Large intestine (tissue), 3 donors: Measurements from ENCODE around the gene NELFCD. TPM values are rescaled to one million over a fixed set of nuclear protein-coding genes. Genes with fewer than 3 reads are reported as not detected.
A peak's percentile ranks its signal among the peaks of the same experiment; 100 is the strongest.

Source experiments
- DNase-seq, 2 donors: peaks; one replicate each; pipeline versions ENCODE4 v3.0.0 to v3.0.0-alpha.2; 2013
- H3K27ac ChIP-seq: one replicate; pipeline ENCODE4 v1.5.1; 2013; ENCODE audit warnings: low read length
- H3K27me3 ChIP-seq: 2 replicates; pipeline ENCODE4 v1.6.1; 2013; ENCODE audit warnings: low read length; ENCODE audit not compliant: control insufficient read depth, insufficient read depth
- H3K36me3 ChIP-seq: 2 replicates; pipeline ENCODE4 v1.6.1; 2013; ENCODE audit warnings: low read length; ENCODE audit not compliant: control insufficient read depth, insufficient read depth
- H3K4me1 ChIP-seq: one replicate; pipeline ENCODE4 v1.6.1; 2013; ENCODE audit warnings: low read length; ENCODE audit not compliant: control insufficient read depth, insufficient read depth
- H3K4me3 ChIP-seq: one replicate; pipeline ENCODE4 v1.5.1; 2013; ENCODE audit warnings: low read length
- H3K9me3 ChIP-seq: one replicate; pipeline ENCODE4 v1.6.1; 2013; ENCODE audit warnings: mild to moderate bottlenecking, low read depth, low read length, moderate library complexity; ENCODE audit not compliant: control insufficient read depth
- WGBS: methylation state at CpG from one replicate; pipeline ENCODE4 v1.1.5; 2013; ENCODE audit warnings: low lambda C conversion rate; ENCODE audit not compliant: insufficient coverage; 5-methylcytosine and 5-hydroxymethylcytosine counted together
- polyA plus RNA-seq: library from polyadenylated mRNA; unstranded; fragments of 120-200 nt; gene quantifications from one replicate; pipeline ENCODE4 v1.2.1, GENCODE V29; 2013

Gene NELFCD
- polyA plus RNA-seq, 1 donor, result 82.0 TPM

DNA sequence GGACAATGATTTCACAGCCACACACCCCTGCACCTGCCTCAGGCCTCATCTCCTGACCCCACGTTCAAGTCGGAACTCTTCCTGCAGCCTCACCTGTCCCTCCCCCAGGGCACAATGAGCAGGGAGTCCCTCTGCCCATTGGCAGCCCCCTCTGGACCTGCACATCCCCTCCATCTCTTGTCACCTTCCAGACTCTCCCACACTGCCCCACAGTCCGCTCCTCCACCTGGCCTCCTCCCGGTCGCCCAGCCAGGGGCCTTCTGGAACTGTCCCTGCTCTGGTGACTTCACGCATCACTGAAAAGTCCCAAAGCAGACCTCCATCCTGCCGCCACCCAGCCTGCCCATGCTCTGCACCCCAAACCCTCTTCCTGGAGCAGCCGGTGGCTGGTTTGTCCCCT is 21.3 kb downstream of the NELFCD start:
- no CpG with 5 or more reads among the region's 8 CpGs for WGBS
- no peak for DNase-seq
- Histone ChIP-seq H3K4me3 (no peak overlapping the region), H3K4me1 (peaks cover 11% of the 10 kb centered on the region), H3K9me3 (no peaks in the 10 kb centered on the region), H3K36me3 (peaks cover 33% of the 10 kb centered on the region), H3K27ac (no peak overlapping the region), H3K27me3 (no peaks in the 10 kb centered on the region)

DNA sequence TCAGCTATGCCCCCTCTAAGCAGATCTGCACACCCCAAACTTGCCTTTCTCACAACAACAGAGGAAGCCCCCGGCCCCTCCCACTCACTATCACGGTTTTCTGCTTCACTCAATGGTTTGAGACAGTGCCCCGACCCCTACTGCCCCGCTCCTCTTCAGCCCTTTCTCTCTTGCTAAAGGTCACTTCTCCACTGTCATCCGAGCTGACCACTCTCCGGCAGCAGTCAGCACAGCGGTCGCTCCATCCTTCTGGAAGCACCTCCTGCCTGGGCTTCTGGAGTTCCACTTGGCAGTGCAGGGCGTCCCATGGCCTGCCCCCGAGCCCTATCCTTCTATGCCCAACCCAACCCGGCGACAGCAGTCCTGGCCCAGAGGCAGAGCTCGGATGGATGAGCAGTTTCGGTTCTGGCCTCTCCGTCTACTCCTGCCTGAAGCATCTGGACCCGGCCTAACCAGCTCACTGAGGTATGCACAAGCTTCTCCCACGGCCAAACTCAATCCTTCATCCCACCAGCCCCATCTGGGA is 21.9 kb downstream of the NELFCD start:
- no peaks in the 10 kb centered on the region for H3K9me3 ChIP-seq
- H3K27ac ChIP-seq, result no peak overlapping the region
- H3K36me3 ChIP-seq, result peaks cover 28% of the 10 kb centered on the region
- H3K4me3 ChIP-seq, result no peak overlapping the region
- no peak for DNase-seq
- no peaks in the 10 kb centered on the region for H3K27me3 ChIP-seq
- H3K4me1 ChIP-seq, result peaks cover 11% of the 10 kb centered on the region
- 42% methylated on average over 2 of the region's 17 CpGs for WGBS

DNA sequence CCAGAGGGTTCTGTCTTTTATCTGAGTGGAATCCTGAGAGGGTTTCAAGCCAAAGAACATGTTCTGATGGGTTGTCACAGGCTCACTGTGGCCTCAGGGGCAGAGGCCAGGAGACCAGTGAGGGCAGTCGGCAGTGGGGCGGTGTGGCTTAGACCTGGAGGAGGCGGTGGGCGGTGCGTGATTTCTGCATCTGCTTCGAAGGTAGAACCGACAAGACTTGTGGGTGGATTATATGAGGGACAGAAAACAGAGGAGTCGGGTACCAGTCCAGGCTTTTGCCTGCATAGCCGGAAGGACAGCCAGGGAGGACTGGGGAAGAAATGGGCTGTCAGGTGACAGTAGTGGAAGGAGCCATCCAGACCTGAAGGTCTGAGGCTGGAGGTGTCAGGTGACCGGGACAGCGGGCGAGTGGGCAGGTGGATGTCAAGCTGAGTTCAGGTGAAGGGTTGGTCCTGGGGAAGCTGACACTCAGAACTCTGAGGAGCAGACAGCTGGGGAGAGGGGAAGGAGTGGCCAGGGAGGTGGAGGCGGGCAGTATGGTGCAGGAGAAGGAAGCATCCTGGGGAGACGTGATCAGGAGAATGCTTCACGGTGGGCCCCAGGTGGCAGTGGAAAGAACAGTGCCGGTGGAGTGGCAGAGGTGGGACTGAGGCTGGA is 22.9 kb downstream of the NELFCD start:
- no peak overlapping the region for H3K4me3 ChIP-seq
- DNase-seq, result no peak

DNA sequence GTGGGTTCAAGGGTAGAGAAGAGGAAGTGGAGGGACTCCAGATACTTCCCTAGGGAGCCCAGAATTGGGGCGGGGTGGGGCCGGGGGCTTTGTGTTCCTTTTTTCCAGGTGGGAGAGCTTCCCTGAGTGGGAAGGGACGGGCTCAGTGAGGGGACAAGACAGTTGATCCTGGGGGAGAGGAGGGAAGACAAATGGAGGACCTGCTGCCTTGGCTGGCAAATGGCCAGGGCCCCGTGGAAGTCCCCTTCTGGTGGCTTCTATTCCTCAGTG is 23.4 kb downstream of the NELFCD start:
- Histone ChIP-seq H3K27ac (no peak overlapping the region), H3K27me3 (no peaks in the 10 kb centered on the region), H3K4me1 (peaks cover 11% of the 10 kb centered on the region), H3K4me3 (no peak overlapping the region), H3K9me3 (no peaks in the 10 kb centered on the region), H3K36me3 (peaks cover 16% of the 10 kb centered on the region)
- WGBS, result no CpG with 5 or more reads among the region's 4 CpGs
- DNase-seq, result no peak

More for the DNA sequence above, 22.9 kb downstream of the NELFCD start:
- Histone ChIP-seq H3K4me1 (peaks cover 11% of the 10 kb centered on the region), H3K9me3 (no peaks in the 10 kb centered on the region), H3K27ac (no peak overlapping the region), H3K36me3 (peaks cover 19% of the 10 kb centered on the region), H3K27me3 (no peaks in the 10 kb centered on the region)
- WGBS, result 93% methylated on average over 3 of the region's 16 CpGs

DNA sequence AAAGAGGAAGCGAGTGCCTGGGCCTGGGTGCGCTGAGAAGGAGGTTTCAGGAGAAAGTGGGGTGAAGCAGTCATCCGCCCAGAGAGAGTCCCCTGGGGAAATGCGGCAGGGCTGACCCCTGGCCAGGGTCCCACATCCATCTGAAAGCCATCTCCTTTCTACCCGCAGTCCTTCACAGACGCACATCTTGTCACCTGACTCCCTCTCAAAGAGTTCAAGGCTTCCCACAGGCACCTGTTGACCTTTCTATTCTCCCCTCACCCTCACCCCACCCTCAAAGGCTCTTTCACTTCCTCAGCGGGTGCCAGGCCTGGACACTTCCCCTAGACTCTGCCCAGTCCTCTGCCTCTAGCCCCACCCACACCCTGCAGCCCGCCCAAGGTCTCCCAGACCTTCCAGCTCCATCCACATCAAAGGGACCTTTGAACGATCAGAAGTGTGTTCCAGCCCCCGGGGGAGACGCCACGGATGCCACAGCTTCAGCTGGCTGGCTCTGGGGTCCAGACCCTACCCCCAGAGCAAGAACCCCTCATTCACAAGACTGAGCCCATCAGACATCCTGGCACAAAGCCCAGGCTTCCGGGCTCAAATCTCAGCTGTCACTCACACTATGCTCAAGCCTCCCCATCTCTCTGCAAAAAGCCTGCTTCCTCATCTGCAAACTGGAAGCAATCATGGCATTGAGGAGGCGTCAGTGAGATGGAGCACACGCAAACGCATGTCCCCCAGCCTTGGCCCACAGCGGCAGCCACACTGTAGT is 23.9 kb downstream of the NELFCD start:
- Histone ChIP-seq H3K27me3 (no peaks in the 10 kb centered on the region), H3K4me3 (no peak overlapping the region), H3K9me3 (no peaks in the 10 kb centered on the region), H3K27ac (no peak overlapping the region), H3K4me1 (peaks cover 11% of the 10 kb centered on the region), H3K36me3 (peaks cover 15% of the 10 kb centered on the region)
- no CpG with 5 or more reads among the region's 17 CpGs for WGBS
- peak; percentile 35 to 65 for DNase-seq

DNA sequence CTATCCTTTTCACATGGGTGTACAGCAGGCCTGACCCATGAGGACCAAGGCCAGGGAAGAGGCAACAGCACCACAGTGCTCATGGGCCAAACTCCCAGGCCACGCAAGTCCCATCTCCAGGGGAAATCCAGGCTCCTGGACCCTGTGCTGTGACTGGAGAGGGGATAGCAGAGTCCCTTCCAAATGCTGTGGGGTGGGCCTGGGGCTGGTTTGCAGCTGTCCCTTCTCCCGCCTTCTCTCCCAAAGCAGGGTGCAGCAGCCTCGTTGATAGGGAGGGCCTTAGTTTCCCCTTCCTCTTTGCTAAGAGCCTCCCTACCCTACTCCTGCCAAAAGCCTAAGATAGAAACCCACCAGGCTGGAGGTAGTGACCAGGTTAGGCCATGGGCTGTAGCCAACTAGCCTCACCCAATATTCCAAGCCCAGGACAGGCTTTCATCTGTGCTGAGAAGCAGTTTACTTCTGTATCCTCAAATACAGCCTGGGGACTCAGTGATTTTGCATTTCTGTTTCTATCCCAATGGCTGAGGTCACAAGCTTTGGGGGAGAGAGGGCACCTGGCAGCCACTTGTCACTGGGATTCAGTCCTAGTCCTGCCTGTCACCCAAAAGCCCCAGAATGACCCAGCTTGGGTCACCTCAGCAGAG is 24.6 kb downstream of the NELFCD start:
- peaks cover 11% of the 10 kb centered on the region for H3K36me3 ChIP-seq
- WGBS, result no CpG with 5 or more reads among the region's 3 CpGs

DNA sequence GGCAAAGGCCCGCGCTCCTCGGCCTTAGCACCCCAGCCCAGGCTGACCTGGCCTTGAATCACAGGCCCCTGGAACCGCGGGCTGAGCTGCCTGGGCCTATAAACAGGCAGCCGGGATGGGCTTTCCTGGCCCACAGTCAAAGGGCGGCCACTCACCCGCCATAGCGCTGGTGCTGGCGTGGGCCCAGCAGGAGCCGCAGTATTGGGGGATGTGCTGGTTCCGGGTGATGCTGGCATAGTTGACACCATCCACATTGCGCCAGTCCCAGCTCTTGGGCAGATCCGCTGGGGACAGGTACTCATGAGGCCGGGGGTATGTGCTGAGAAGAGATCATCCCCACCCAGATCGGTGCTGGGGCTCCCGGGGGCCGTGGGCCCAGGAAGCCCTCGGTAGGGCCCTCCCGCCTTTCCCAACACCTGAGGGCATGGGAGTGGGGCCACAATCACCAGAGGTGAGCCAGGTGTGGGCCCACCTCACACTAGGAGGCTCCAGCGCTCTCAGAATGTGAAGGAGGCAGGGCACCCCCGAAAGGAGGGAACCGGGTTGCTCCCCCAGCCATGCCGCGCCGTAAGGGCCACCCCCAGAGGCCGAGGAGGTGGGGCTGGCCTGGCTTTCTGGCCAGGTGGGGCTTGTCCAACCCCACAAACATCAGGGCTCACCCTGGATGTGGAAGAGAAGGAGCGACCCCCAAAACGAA is 25.3 kb downstream of the NELFCD start:
- H3K27ac ChIP-seq, result peak overlapping the region; percentile 15
- H3K4me3 ChIP-seq, result peak overlapping the region; percentile 67
- DNase-seq, result no peak
- WGBS, result no CpG with 5 or more reads among the region's 29 CpGs
- no peaks in the 10 kb centered on the region for H3K9me3 ChIP-seq
- peaks cover 11% of the 10 kb centered on the region for H3K4me1 ChIP-seq
- no peaks in the 10 kb centered on the region for H3K27me3 ChIP-seq
- peaks cover 6% of the 10 kb centered on the region for H3K36me3 ChIP-seq

More for the DNA sequence above, 24.6 kb downstream of the NELFCD start:
- Histone ChIP-seq H3K9me3 (no peaks in the 10 kb centered on the region), H3K27ac (no peak overlapping the region), H3K4me3 (peak overlapping the region; percentile 67), H3K27me3 (no peaks in the 10 kb centered on the region), H3K4me1 (peaks cover 11% of the 10 kb centered on the region)
- no peak for DNase-seq

DNA sequence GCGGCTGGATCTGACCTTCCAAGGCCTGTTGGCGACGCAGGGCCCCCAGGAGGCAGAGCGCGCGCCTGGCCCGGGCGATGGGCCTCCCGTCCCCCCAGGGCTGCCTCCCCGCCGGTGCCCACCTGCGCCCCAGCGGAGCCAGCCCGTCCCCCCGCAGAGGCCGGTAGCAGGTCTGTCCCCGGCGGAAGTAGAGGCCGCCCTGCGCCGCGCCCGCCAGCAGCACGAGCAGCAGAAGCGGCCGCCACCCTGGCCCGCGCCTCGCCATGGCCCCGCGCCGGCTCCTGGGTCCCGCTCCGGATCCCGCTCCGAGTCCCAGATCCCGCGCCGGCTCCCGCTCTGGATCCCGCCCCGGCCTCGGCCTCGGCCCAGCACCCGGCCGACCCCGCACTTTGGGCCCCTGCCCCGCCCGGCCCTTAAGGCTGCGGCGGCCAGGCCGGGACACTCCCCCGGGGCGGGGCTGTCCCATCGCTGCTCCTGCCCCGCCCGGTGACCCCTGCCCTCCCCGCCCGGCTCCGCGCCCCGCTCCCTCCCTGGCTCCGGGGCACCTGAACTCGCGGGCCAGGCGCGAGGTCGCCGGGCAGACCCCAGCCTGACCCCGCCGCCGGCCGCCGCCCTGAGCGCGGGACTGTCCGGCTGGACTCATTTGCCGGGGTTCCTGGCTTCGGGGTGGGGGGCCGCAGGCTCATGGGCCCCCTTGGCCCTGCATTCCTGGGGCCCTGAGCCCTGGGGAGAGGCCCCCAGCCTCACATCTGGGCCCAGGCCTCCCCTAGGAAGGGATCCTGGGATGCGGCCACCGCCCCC is 26.0 kb downstream of the NELFCD start, which contains the start of gene CTSZ:
TSS of gene CTSZ (minus strand) at position 391 of the 801 bp plus-strand sequence. CDS start at position 265, 126 bp downstream.
- Histone ChIP-seq H3K27ac (peak within 1 kb of the TSS; percentile 15), H3K36me3 (no peaks in the 10 kb centered on the region), H3K4me1 (peaks cover 11% of the 10 kb centered on the region), H3K27me3 (no peaks in the 10 kb centered on the region), H3K9me3 (no peaks in the 10 kb centered on the region), H3K4me3 (peak within 1 kb of the TSS; percentile 67)
- DNase-seq, result peak; percentile 61 to 89
- WGBS, result no CpG with 5 or more reads among the region's 82 CpGs

DNA sequence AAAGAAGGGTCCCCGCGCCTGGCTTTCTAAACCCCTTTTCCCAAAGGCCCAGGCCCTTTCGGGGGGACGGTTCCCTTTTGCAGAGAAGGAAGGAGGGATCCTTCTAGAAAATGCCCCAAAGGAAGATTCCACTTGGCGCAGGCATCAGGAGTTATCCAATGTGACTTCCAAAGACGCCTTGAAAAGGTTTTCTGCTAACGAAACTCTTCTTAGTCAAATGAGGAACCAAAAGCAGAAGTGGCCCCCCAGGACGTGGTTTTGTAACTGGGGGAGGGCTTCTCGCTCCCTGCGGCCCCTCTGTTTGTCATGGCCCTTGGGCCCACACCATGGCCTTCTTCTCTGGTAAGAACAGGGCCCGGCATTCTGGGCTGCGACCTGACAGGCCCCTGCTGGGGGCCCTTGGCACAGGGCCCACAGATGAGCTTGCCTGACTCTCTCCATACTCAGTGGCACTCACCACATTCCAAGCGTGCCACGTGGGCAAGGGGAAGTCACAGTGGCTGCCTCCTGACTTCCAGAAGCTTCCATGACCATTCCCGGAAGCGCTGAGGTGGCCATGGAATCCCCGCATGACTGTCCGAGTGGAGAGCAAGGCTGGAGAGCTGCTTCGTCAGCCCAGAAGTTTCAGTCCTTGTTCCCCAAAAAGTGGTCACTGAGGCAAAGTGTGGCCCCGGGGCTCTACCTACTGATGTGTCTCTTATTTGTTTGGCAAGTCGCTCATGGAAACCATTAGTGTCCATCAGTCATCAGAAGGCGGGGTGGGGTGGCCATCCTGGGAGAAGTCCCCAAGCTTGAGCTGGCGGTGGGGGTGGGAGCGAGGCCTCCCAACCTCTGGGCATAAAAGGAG is 26.8 kb downstream of the NELFCD start:
- H3K9me3 ChIP-seq, result no peaks in the 10 kb centered on the region
- no CpG with 5 or more reads among the region's 24 CpGs for WGBS
- H3K36me3 ChIP-seq, result no peaks in the 10 kb centered on the region
- H3K4me1 ChIP-seq, result peaks cover 11% of the 10 kb centered on the region
- H3K4me3 ChIP-seq, result peak overlapping the region; percentile 16
- no peak for DNase-seq
- H3K27me3 ChIP-seq, result no peaks in the 10 kb centered on the region
- no peak overlapping the region for H3K27ac ChIP-seq
